HG03378 (cell line): ENCODE measurements around the gene CCL18.
A peak's percentile ranks its signal among the peaks of the same experiment; 100 is the strongest.
"Not testable (repeated sequence)": the region's sequence is repeated elsewhere in the genome, so short reads cannot be mapped to it uniquely, and the experiment has no call there.

Experiments used
- ATAC-seq: cut with Tn5 transposase; IDR thresholded peaks from one replicate; pipeline ENCODE4 v1.9.1; 2021; ENCODE audit warnings: mild to moderate bottlenecking, moderate library complexity; ENCODE audit not compliant: unreplicated experiment

The CCL18 gene

GRCh38 chr17:36070427-36070826, 6.4 kb downstream of the CCL18 start:
- ATAC-seq, result no peak

- ATAC-seq, result no peak
Observed at GRCh38 chr17:36071751-36072150, 7.7 kb downstream of the CCL18 start.

GRCh38 chr17:36072431-36073121, 8.5 kb downstream of the CCL18 start:
- ATAC-seq, result no peak

GRCh38 chr17:36074365-36074764, 10.3 kb downstream of the CCL18 start:
- no peak for ATAC-seq

GRCh38 chr17:36081681-36082471, 17.8 kb downstream of the CCL18 start:
- peak; percentile 25 for ATAC-seq

- ATAC-seq, result peak; percentile 42
Observed at GRCh38 chr17:36082482-36083120, 18.5 kb downstream of the CCL18 start.

GRCh38 chr17:36083691-36084090, 19.6 kb downstream of the CCL18 start:
- ATAC-seq, result not testable (repeated sequence)

GRCh38 chr17:36085765-36086164, 21.7 kb downstream of the CCL18 start:
- no peak for ATAC-seq

- no peak for ATAC-seq
Observed at GRCh38 chr17:36086791-36087190, 22.7 kb downstream of the CCL18 start.

- ATAC-seq, result not testable (repeated sequence)
Observed at GRCh38 chr17:36087471-36087870, 23.4 kb downstream of the CCL18 start.

- not testable (repeated sequence) for ATAC-seq
Observed at GRCh38 chr17:36087897-36088572, 24.0 kb downstream of the CCL18 start.

- ATAC-seq, result no peak
Observed at GRCh38 chr17:36088670-36089338, 24.7 kb downstream of the CCL18 start.

GRCh38 chr17:36089339-36089865, 25.3 kb downstream of the CCL18 start:
- no peak for ATAC-seq

- peak; percentile 65 for ATAC-seq
Observed at GRCh38 chr17:36089888-36090836, 26.1 kb downstream of the CCL18 start, which contains the start of gene CCL3. TSS of gene CCL3 (minus strand) at chr17:36090143. CDS start at chr17:36090058, 85 bp downstream.

GRCh38 chr17:36092230-36092629, 28.2 kb downstream of the CCL18 start:
- ATAC-seq, result no peak

GRCh38 chr17:36092715-36093114, 28.6 kb downstream of the CCL18 start:
- ATAC-seq, result not testable (repeated sequence)

GRCh38 chr17:36094232-36094631, 30.2 kb downstream of the CCL18 start:
- no peak for ATAC-seq

GRCh38 chr17:36094746-36095145, 30.7 kb downstream of the CCL18 start:
- no peak for ATAC-seq

- ATAC-seq, result no peak
Observed at GRCh38 chr17:36095992-36096391, 31.9 kb downstream of the CCL18 start.
